GM21381 (cell line): Measurements from ENCODE around the gene YJU2.
"Not testable (repeated sequence)": the region's sequence is repeated elsewhere in the genome, so short reads cannot be mapped to it uniquely, and the experiment has no call there.

Experiments
- ATAC-seq: cut with Tn5 transposase; IDR thresholded peaks from one replicate; pipeline ENCODE4 v1.9.1; 2021; ENCODE audit warnings: mild to moderate bottlenecking, moderate library complexity; ENCODE audit not compliant: unreplicated experiment

Gene YJU2

DNA sequence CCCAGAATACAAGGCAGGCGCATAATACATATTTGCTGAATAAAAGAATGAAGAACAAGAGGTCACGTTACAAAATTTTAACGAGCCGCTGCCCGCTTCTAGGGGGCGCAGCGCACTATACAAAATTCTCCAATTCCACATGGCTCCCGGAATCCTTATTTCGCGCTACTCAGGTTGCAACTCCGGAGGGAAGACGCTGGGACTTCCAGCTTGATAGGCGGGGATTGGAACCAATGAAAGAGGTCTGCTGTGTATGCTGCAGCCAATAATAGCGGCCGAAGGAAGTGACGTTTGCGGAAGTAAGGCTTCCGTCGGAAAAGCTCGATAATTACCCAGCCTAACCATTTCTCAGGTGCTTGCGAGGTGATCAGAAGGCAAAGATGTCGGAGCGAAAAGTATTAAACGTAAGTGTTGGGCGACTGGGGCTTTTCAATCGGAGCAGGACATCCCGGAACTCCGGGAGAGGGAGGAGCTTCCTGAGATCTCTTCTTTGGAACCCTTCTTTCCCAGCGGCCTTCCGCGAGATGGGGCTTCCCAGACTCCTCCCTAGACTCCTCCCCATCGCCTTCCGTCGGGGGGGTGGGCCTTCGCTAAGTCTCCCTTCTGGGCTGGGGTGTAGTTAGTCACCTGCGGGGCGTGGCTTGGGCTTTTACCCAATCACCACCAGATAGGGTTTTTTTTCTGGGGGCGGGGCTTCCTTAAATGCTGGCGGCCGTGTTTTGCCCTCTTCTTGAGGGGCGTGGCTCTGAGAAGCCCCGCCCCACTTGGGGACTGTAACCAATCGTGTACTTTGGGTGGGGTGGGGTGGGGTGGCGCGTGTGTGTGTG, at the start of gene YJU2:
Gene YJU2, plus strand, starts transcription at position 314 of the 827 bp plus-strand sequence. Its CDS starts 67 bp downstream, at position 381.
- ATAC-seq, result peak; percentile 81

DNA sequence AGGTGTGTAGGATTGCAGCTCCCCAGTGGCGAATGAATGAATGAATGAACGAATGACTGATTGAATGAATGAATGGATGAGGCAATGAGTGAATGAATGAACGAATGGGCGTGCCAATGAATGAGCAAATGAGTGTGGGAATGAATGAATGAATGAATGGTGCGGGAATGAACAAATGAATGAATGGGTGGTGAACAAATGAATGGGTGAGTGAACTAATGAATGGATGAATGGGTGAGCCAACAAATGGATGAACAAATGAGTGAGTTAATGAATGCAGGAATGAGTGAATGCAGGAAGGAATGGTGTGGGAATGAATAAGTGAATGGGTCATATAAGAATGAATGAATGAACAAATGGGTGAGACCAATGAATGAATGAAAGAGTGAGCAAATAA, 49.7 kb upstream of the YJU2 start:
- ATAC-seq, result no peak

- no peak for ATAC-seq
Measured at GRCh38 chr19:4197625-4198466, 49.0 kb upstream of the YJU2 start.

- no peak for ATAC-seq
Measured at GRCh38 chr19:4198467-4199126, 48.3 kb upstream of the YJU2 start.

GRCh38 chr19:4199699-4200293, 47.1 kb upstream of the YJU2 start:
- ATAC-seq, result no peak

DNA sequence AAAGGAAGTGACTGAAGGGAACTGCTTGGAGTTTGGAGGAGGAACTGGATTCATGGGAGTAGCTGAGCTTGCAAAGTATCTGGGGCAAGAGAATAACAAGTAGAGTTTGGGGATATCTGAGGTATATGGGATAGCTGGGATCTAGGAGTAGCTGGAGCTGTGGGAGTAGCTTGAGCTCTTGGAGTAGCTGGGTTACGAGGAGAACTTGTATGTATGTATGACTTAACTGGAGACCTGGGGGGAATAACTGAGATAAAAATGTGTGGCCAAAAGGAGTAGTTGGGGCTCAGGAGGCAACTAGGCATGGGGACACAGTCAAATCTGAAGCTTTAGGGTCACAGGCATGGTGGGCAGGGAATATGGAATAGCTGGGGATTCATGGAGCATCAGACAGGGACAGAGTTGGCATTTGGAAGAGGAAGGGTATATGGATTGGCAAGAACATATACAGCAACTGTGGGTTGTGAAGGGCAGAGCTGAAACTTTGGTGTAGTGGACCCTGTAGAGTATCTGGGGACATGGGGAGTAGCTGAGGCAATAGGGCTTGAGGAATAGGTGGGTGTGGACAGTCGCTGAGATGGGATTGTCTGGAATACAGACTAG, 45.8 kb upstream of the YJU2 start:
- ATAC-seq, result no peak

DNA sequence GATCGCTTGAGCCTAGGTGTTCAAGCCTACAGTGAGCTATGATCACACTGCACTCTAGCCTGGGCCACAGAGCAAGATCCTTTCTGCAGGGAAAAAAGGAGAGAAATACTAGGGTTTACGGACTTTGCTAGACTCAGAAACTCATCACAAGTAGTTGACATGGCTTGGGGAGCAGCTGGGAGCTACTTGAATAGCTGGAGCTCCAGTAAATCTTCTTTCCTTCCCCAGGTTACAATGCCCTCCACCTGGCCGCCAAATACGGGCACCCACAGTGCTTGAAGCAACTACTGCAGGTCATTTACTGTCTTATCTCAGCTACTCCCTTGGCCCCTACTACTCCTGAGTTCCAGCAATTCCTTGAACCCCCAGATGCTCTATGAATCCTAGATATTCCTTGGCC, 45.1 kb upstream of the YJU2 start:
- no peak for ATAC-seq

DNA sequence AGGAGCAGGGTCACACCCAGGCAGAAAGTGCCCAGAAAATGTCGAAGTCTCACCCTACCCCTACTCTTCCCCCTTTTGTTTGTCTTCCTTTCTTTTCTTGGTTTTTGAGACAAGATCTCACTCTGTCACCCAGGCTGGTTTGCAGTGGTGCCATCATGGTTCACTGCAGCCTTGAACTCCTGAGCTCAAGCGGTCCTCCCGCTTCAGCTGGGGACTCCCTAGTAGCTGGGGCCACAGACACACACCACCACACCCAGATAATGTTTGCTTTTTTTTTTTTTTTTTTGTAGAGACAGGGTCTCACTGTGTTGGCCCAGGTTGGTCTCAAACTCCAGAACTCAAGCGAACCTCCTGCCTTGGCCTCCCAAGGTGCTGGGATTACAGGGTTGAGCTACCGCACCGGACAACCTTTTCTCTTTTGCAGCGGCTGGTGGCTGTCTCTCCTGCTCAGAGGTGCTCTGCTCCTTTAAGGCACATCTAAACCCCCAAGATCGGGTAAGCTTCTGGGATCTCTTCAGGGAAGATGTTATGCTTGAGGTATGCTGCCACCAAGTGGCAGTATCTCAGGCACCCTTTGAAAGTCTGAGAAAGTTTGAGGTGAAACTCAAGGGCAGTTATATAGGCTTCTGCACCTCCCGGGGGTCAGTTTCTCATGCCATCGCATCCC, 39.9 kb upstream of the YJU2 start:
- ATAC-seq, result no peak

GRCh38 chr19:4208385-4209094, 38.3 kb upstream of the YJU2 start:
- ATAC-seq, result no peak

DNA sequence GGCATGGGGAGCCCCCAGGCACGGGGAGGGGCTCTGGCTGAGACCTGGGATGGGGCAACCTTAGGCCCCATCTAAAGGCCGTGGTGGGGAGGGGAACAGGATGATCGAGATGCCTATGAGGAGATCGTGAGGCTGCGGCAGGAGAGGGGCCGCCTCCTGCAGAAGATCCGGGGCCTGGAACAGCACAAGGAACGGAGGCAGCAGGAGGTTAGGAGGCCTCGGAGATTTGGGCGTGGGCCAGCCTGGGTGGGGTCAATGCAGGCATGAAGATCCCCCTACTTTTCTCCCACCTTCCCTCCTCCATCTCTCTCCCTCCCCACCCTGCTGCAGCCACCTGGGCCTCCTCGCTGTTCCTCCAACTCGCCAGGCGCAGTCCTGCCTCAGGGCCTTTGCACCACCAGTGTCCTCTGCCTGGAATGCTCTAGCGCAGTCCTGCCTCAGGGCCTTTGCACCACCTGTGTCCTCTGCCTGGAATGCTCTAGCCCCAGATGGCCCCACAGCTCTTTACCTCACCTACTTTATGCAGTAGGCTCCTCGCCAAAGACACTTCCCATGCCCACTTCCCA, 36.6 kb upstream of the YJU2 start:
- ATAC-seq, result no peak

DNA sequence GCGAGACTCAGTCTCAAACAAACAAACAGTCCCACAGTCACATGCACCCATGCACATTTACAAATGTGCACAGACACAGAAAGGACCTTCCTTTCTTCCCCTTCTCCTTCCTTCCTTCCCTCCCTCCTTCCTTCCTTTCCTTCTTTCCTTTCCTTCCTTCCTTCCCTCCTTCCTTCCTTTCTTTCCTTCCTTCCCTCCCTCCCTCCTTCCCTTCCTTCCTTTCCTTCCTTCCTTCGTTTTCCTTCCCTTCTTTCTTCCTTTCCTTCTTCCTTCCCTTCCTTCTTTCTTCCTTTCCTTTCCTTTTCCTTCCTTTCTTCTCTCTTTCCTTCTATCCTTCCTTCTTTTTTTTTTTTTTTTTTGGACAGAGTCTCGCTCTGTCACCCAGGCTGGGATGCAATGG, 33.8 kb upstream of the YJU2 start:
- ATAC-seq, result no peak

- no peak for ATAC-seq
Measured at GRCh38 chr19:4215807-4216206, 31.1 kb upstream of the YJU2 start.

DNA sequence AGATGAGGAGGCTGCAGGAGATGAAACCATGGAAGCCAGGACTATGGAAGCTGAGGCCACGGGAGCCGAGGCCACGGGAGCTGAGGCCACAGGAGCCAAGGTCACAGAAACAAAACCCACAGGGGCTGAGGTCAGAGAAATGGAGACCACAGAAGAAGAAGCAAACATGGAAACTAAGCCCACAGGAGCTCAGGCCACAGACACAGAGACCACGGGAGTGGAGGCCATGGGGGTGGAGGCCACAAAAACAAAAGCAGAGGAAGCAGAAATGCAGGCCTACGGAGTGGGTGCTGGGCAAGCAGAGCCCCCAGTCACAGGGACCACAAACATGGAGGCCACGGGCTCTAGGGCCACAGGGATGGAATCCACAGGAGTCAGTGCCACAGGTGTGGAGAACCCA, 30.0 kb upstream of the YJU2 start:
- ATAC-seq, result no peak

DNA sequence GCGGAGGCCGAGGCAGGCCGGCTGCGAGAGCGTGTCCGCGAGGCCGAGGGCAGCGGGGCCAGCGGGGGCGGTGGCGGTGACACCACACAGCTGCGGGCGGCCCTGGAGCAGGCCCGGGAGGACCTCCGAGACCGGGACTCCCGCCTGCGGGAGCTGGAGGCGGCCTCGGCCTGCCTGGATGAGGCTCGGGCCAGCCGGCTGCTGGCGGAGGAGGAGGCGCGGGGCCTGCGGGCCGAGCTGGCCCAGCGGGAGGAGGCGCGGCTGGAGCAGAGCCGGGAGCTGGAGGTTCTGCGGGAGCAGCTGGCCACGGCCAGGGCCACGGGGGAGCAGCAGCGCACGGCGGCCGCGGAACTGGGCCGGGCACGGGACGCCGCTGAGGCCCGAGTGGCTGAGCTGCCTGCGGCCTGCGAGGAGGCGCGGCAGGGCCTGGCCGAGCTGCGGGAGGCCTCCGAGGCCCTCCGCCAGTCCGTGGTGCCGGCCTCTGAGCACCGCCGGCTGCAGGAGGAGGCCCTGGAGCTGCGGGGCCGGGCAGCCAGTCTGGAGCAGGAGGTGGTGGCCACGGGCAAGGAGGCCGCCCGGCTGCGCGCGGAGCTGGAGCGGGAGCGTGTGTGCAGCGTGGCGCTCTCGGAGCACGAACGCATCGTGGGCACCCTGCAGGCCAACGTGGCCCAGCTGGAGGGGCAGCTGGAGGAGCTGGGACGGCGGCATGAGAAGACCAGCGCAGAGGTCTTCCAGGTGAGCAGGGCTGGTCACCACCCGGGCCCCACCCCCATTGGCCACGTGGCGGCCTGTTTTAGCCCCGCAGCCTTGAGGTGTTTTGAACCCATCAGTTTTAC, 29.2 kb upstream of the YJU2 start:
- ATAC-seq, result no peak

DNA sequence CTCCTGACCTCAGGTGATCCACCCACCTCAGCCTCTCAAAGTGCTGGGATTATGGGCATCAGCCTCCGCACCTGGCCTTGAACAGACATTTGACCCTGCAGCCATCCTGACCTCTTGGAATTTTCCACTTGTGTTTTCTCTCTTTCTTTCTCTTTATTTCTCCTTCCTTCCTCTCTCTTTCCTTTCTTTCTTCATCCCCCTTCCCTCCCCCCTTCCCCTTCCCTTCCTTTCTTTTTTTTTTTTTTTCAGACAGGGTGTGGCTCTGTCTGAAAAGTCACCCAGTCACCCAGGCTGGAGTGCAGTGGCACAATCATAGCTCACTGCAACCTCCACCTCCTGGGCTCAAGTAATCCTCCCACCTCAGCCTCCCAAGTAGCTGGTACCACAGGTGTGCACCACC, 28.4 kb upstream of the YJU2 start:
- not testable (repeated sequence) for ATAC-seq

DNA sequence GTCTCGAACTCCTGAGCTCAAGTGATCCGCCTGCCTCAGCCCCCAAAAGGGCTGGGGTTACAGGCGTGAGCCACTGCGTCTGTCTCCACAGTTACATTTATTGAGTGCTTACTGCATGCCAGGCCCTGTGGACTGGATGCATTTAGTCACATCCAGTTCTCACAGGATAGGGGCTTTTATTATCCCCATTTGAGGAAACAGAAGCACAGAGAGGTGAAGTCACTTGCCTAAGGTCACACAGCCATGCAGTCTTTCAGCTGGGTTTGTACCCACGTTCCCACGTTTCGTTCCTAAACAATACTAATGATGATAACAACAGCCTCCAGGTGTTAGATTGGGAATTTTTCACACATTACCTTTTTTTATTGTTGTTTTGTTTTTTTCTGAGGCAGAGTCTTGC, 26.7 kb upstream of the YJU2 start:
- ATAC-seq, result no peak

DNA sequence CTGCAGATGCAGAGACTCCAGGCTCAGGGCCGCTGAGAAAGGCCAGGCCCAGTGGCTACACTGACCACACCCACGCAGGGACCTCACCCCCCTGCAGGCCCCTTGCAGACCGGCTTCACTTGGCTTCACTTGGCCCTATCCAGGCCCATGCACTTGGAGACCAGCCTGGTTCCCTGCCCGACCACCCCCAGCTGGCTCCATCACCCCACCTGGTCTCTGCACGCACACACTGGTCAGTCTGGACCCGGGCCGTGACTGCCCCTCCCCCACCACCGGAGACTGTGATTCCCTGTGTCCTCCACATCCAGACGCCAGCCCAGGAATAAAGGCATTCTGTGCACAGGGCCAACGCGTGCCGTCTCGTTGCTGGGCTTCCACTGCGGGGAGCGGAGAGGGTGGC, 22.4 kb upstream of the YJU2 start:
- ATAC-seq, result no peak

DNA sequence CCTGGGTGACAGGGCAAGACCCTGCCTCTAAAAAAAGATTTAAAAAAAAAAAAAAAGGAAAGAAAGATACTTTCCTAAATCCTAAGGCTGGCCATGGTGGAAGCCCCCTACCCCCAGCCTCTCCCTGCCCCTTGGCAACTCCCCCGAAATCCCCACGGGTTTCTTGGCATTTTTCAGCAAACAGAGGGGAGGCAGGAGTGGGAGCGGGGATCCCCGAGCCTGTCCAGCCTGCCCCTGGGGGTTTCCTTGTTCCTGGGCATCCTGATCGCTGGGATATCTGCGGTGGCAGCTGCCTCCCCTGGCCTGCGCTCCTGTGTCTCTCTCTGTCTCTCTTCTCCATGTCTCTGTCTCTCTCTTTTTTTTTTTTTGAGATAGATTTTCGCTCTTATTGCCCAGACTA, 21.0 kb upstream of the YJU2 start:
- no peak for ATAC-seq
